GM19468 (cell line): ENCODE results near the gene FBXO48.

Experiments used
- ATAC-seq: cut with Tn5 transposase; IDR thresholded peaks from one replicate; pipeline ENCODE4 v1.9.1; 2021; ENCODE audit warnings: mild to moderate bottlenecking, moderate library complexity, moderate number of reproducible peaks; ENCODE audit not compliant: unreplicated experiment; ENCODE audit errors: extremely low read depth

FBXO48 gene

DNA sequence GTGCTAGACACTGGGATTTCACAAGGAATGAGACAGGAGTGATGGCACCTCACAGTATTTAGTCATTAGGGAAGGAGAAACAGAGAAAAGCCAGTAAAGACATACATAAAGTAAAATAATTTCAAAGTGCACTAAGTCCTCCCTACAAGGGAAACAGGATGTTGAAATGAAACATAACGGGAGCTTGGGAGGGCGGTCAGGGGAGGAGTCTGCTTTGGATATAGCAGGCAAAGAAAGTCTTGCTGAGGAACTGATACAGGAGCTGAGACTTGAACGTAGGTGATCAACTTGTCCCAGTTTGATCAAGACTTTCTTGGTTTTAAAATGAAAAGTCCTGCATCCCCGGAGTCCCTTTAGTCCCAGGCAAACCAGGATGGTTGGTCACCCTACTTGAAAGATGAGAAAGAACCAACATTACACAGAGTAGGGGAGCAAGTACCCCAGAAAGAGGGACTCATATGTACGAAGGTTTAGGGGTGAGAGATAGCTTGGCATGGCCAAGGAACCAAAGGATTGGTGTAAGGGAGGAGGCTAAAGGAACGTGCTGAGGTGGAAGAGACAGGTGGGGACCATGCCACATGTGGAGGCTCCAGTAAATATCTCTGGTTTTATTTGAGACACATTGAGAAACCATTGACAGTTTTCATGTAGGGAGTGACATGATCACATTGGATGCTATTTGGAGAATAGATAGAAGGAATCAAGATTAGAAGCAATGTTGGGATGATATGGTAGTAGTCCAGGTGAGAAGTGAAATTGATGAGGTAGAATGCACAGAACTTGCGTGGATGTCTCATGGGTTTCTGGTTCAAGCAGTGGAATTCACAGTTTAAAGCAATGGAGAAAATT is 28.4 kb downstream of the FBXO48 start:
- ATAC-seq, result no peak

DNA sequence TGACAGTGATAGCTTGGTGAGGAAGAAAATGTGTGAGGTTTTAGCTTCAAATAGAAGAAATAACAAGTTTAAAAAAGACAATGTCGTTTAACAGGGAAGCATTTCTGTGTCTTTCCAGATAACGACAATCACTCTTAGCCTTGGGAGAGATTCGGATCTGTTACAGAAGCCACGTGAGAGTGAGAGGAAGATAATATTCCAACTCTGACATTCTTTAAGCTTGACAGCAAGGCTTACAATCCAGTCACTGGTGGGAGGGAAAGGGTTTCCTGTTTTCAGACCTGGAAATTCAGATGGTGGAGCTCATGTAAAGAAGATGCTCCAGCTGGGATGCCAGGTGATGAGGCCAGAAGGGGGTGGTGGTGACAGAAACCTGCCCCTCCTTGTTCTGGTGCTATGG is 30.8 kb downstream of the FBXO48 start:
- no peak for ATAC-seq

DNA sequence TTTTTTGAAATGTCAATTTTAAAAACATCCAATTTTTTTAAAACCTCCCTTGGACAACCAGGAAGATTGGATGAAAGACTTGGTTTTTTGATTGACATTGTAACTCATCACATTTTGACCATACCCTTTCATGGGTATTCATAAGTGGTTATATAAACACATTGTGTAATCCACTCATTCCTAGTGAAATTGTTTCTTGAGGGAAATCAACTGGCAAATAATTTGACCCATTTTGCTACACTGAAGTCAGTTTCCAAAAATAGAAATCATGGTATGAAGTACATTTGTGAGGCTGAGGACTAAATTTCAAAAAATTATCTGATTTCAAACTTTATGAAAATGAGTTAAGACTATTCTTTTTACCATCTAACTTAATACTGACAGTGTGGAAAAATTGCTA is 31.5 kb downstream of the FBXO48 start:
- no peak for ATAC-seq

DNA sequence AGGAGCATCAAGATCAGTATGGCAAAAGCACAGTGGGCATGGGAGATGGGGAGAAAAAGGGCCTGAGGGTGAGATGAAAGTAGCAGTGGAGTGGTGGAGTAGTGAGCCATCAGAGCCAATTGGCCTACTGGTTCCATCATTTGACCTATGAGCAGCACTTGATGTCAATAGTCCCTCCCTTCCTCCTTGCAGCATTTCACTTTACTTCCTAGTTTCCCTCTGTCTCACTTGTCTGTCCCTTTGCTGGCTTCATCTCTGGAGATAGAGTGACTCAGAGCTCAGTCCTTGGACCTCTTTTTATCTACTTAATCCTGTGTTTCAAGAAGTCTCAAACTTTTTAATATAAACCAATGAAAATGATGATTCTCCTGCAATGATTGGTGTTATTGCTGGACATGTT is 32.1 kb downstream of the FBXO48 start:
- no peak for ATAC-seq

DNA sequence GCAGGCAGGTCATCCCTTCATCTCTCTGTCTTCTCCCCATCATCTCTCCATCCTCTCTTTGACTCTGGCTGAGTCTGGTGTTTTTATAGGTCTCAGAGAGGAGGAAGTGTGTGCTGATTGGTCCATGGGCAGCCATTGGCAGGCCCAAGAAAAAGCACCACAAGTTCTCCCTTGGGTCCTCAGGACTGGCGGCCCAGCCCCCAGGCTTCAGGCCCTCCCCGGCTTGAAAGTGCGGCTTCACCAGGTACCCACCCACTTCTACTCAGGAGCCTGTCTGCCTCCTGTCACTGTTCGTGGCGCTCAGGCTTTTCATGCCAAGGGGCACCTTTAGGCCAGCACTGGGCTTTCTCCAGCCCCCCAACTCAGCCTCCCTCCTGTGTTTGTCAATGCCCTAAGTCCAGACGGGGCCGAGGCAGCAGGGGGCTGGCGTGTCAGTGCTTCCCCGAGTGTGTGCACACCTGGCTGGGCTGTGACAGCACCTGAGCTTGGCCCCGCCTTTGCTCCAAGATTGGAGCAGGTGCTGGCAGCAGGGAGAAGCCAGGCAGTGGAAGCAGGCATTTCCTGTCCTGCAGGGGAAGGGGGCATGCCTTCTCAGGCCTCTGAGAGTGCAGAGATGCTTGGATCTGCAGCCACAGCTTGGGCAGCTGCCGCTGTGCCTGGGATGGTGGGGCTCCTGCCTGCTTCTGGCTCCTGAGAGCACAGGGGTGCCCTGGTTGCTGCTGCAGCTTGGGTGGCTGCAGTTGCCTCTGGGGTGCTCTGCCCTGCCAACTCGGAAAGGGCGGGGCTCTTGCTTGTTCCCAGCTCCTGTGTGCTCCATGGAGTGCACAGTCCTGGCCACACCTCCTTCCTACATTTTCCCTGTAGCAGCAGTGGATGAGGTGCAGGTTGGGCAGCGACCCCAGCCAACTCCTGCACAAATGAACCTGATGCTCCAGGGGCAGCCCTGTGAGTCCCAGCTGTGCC is 34.1 kb downstream of the FBXO48 start:
- no peak for ATAC-seq

DNA sequence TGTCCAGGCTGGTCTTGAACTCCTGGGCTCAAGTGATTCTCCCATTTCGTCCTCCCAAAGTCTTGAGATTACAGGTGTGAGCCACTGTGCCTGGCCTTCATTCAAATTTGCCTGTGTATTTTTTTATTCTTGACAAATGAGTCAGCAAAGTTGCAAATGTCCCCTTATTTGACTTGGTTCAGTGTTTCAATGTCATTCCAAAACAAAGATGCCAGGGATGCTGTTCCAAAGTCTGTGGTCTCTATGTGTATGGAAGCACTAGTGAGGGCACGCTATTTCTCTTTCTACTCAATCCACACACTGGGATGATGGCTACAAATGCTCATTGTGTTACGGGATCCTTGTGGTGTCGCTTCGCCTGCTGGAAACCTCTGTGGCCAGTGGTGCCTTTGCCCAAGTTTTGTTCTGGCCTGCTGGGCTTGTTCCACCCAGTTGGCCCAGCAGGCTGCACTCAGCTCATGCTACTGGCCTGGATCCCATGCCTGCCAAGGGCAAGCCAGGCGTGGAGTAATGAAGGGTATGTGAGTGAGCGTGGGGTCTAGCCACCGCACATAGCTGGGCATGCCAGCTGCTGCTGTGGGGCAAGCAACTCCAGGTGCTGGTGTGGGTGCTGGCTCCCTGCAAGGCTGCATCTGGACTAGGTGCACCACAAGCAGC is 35.6 kb downstream of the FBXO48 start:
- ATAC-seq, result no peak

DNA sequence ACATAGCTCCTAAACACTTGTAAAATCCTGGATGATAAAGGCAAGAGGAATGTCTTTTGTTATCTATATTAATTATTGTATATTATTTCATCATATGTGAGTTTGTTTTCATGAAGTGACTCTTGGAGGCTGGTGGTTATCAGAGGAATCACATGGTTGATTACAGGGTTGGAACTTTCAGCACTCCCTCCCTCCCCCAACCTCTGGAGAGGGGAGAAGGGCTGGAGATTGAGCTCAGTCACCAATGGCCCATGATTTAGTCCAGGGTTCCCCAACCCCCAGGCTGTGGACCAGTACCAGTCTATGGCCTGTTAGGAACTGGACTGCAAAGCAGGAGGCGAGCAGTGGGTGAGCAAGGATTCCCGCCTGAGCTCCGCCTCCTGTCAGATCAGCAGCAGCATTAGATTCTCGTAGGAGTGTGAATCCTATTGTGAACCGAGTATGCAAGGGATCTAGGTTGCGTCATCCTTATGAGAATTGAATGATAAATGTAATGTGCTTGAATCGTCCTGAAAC is 37.7 kb downstream of the FBXO48 start:
- ATAC-seq, result no peak

DNA sequence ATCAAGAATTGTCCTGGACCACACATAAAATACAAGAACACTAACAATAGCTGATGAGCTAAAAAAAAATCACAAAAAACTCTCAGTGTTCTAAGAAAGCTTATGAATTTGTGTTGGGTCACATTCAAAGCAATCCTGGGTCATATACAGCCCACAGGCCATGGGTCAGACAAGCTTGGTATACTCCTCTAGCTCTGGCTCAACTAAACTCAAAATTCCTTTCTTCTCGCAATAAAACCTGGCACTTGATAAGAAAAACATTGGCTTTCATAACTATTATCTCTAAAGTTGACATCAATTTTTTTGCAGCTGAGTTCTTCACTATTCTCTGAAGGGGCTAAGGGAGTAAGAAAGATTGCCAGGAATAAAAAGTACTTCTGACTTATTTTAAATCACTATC is 38.3 kb downstream of the FBXO48 start:
- ATAC-seq, result no peak

DNA sequence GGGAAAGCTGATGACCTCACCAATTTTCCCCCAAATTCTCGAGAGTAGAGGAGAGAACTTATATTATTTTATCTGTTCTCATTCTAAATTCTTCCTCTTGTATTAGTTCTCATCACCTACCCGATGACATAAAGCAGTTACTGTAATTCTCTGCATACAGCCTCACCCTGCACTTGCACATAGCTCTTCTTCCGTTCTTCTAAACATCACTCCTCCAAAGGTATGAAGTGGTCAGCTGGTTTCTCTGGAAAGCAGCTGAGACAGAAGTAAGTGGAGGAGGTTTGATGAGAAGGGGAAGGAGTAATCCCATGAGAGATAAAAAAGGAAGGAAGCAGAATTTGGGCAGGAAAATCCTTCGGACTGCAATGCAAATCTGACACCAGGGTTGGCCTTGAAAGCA is 39.0 kb downstream of the FBXO48 start:
- no peak for ATAC-seq

DNA sequence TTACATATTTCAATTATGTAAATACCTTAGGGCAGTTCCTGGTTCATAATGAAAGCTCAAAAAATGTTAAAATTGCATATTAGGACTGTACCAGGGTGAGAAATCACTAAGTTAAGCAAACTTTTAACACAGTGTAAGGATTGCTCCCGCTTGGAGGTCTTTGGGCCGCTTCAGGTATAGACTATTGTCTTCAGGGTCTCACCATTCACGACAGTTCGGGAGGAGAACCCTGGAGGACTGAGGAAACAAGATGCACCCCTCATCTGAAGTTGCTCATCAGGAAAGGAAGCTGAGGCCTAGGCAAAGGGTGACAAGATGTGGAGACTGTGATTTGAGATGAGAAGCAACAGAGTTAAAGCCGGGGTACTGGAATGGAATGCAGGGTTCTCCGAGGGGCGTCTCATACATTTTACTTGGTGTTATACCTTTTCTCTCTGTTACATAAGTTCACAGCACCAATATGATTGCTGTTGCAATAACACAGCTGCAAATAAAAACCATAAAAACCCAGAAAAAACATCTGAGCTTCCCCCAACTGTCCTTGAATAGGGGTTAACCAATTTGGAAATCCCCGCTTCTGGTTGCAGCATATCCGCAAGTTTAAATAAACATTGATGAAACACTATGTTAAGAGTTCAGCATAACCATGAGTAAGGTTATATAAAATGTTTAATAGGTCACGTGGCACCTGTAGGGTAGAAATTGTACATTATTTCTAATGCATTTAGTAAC is 40.1 kb downstream of the FBXO48 start:
- ATAC-seq, result no peak

DNA sequence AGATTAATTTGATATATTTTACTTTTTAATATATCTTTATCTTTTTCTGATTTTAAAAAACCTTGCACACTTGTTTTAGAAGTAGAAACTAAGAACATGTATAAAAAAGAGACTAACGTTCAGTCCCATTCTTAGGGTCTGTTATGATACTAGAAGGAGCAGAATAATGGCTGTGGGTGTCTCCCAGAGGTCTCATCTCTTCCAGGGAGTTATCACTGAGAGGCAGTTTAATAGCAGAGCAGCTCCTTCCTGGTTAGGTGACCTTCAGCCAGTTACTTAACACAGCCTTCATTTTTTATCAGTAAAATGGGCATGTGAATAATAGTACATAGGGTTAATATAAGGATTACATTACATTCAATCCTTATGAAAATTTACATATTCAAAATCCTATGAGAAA is 40.6 kb downstream of the FBXO48 start:
- ATAC-seq, result no peak

DNA sequence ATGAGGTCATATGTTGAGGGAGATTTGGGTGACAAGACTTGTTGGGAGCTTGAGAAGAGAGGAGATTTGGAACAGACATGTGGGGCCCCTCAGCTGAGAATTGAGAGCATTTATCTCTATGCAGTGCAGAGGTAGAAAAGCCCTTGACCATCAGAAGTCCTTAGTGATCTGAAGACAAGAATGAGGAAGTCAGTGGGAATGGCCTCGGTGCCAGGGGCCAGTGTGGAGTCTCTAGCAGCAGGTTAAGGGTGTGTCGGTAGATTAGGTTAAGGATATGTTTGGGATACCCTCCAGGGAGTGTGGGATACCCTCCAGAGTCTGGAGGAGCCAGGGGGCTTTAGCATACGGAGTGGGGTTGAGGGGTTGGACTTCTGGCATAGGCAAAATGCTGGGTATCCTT is 41.6 kb downstream of the FBXO48 start:
- ATAC-seq, result no peak

DNA sequence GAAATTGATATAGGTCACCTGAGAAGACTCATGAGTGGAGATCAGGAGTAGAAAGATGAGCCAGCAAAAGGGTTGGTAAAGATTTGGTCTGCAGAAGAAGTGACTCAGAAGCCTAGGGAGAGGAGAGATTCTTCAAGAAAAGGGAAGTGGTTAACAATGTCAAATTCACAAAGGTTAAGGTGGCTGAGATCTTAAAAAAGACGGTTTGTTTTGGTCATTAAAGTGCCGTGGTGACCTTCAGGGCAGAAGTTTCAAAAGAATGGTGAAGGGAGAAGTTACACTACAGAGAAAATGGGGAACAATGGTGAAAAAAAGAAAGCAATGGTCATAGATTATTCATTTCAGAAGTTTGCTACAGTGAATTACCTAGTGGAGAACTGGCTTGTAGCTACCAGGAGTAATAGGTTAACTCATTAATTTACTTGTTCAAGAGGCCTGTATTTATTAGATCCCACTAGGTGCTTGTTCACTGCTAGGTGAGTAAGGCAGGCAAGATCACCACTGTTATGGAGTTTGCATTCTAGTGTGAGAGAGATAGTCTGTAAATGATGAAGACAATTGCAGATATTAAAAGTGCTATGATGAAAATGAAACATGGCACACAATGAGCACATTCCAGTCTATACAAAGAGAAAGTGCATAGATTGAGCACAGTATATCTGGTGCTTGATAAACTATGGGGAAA is 43.0 kb downstream of the FBXO48 start:
- ATAC-seq, result peak; percentile 47

DNA sequence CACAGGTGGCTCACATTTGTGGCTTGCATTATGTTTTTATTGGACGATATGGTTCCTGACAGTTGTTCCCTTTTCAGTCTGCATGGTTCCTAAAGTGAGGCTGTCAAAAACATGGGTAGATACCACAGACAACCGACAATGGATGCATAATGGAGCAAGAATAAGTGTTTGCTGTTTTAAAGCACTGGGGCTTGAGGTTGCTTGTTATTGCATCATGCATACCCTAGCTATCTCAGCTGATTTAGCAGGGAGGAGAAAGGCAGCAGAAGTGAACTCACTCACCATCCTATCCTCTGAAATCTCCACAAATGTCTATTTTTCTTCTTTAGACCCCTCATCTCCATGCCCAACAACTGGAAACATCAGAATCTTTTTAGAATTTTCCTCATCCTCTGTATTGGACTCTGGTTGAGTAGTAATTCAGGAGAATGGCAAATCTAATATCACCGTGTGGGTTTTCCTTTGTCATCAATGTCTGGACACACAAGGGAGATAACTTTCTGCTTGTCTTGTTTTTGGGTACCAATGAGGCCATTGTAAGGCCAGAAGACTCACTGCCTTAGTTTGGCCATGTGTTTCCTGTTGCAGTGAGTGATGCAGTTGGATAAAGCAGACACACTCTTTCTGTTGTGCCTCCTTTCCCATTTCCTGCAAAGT is 46.7 kb downstream of the FBXO48 start:
- no peak for ATAC-seq

DNA sequence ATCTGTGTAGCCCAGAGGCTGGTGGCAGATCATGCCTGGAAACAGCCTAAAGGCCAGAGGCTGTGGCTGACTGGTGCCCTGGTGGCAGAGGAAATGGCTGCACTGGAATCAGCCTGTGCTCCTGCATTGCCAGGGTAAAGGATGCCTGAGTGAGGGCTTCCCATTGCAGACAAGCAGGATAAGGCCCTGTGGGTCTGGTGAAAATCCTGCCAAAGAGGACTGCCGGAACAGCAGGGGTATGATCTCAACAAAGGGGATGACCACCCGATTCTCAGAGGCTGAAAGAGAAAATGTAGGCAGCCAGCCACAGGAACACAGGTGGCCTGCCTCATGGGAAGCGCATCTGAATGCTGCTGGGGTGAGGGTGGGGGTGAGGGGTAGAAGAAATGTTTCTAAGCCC is 48.2 kb downstream of the FBXO48 start:
- ATAC-seq, result no peak

DNA sequence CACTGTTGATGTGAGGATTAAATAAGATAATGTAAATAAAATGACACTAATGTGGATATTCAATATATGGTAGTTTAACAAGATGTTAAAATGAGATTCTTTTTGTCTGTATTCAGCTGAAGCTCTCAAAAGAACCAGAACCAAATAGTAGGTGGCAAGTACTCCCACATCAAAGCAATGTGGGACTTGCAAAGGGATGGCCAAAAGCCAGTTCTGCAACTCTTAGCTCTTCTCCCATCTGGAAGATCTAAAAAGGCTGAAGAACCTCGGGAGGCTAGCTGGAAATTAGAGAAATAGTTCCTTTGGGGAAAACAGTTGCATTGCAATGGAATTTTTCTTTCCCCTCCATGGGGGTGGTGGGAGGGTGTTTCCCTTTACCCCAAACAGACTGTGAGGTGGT is 48.7 kb downstream of the FBXO48 start:
- no peak for ATAC-seq

DNA sequence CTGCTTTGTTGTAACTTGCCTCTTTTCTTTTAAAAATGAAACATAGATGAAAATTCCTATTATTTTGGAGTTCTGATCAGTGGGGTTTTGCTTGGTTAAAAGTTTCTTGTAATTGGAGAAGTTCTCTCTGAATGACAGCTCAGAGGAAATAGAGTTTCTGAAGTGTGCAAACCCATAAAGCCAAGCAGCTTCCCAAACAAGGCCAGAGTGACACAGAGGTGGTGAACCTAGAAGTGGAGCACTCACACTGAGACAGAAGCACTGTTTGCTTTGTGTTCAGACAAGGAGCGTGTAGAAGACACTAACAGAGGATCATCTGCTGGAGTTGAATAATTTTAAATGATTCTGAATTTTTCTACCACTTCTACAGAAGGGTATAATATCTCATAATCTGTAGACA is 49.2 kb downstream of the FBXO48 start:
- ATAC-seq, result no peak

DNA sequence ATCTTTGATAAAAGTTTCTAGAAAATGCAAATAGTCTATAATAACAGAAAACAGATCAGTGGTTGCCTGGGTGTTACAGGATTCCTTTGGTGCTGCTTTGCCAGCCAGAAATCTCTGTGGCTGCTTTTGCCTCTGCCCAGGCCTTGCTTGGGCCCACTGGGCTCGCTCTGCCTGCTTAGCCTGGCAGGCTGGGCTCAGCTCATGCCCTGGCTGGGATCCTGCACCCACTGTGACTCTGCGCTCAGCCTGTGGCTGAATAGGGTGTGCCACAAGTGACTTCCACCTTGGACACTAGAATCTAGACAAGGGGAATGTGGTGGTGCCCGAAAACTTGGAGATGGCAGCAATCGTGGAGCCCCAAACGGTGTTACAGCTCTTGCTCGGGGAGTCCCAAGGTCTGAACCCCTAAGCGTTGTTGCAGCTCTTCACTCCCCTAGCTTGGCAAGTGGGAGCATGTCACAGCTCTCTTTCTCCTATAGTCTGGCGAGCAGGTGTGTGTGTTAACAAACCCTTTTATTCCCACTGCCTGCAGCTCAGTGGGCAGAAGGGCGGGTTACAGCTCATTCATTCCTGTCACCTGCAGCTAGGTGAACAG is 50.9 kb downstream of the FBXO48 start:
- no peak for ATAC-seq
